ENCODE measurements around the gene XYLB.

The XYLB gene

DNA sequence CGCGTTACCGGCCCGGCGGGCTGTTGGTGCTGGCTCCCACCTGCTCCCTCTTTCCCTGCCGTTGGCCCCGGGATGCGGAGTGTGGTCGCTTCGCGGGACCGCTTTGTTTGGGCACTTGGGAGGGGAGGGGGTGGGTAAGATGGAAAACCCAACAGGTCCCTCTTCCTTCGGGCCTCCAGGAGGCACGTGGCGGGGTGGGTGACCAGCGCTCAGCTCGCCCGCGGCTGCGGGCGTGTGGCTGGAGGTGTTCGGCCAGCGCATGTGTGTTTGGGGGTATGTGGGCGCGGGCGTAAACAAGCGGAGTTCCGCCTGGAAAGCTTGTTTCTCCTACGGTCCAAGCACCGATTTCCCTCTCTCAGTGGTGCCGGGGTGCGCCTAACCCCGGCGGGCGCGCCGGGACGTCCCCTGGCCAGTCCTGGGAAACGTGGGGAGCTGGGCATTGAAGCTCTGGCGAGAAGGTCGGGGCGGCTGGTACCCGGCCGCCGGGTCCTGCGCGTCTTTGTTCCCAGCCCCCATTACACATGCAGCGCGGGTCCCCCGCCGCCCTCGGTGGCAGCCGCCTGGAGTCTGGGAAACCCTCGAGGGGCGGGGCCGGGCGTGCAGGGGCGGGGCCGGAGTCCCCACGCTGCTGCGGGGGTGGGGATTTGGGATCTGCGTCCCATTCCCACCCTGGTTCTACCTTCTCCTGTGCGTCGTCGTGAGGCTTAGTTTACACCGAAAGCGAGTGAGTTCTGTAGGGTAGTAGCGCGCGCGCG lies 108.5 kb downstream of the XYLB start:
- DNase-seq (ENCODE audit: low spot score): peak; percentile 61

- DNase-seq (ENCODE audit: low spot score): no peak
Measured at GRCh38 chr3:38455639-38456430, 109.2 kb downstream of the XYLB start.

DNA sequence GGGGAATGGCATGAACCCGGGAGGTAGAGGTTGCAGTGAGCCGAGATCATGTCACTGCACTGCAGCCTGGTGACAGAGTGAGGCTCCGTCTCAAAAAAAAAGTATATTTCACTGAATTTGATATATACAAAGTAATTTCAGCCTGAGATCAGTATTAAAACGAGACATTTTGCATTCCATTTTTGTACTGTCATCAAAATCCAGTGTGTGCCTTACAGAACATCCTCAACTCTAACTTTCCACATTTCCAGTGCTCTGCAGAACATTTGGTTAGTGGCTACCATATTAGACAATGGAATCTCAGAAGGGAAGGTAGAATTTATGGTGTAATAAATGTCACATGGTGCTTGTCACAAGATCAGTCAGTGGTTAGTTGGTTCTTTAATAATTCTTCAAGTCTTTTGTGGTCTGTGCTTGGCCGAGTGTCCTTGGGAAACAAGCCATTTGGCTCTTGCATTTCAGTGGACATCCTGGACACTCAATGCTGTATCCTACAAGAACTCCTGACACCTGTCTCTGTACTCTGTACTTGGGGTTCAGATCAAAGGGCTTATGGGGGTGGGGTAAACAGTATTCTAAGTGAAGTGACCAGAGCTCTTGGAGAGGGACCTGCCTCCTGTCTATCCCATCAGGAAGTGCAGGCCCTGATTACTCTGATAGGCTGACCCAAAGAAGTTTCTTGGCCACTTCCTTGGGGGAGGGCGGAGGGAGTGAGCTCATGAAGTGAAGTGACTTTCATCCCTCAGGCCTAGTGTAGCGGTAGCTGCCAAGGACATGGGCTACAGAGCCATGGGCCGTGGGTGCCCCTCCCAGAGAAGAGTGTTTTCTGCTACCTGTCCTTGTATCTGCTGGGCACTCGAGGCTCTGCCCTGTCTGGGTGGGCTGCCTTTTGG lies 110.8 kb downstream of the XYLB start:
- DNase-seq (ENCODE audit: low spot score): no peak

- no peak for DNase-seq (ENCODE audit: low spot score)
Measured at GRCh38 chr3:38458796-38459498, 112.4 kb downstream of the XYLB start.

DNA sequence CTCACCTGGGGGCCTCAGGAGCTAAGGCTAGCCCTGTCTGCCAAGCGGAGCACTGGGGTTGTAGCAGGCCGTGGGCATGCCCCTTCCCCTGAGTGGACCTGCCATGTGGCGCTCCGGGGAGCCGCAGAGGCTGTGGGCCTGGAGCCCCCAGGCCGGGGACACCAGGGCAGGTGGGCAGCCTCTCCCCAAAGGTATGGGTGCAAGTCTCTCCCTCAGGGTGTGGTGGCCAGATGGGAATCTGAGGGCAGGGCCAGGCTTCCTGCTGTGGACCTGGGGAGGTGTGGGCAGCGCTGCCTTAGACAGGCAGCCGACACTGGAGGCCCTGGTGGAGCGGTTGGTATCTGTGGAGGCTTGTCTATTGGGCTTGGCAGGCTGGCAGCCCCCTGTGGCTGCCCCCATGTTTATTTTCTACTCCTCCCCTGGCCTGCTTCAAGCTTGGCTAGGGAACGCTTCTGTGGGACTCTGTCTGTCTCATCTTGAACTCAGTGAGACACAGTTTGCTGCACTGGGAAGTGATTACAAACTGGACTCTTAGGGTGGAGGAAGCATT lies 113.0 kb downstream of the XYLB start:
- DNase-seq (ENCODE audit: low spot score): no peak

DNA sequence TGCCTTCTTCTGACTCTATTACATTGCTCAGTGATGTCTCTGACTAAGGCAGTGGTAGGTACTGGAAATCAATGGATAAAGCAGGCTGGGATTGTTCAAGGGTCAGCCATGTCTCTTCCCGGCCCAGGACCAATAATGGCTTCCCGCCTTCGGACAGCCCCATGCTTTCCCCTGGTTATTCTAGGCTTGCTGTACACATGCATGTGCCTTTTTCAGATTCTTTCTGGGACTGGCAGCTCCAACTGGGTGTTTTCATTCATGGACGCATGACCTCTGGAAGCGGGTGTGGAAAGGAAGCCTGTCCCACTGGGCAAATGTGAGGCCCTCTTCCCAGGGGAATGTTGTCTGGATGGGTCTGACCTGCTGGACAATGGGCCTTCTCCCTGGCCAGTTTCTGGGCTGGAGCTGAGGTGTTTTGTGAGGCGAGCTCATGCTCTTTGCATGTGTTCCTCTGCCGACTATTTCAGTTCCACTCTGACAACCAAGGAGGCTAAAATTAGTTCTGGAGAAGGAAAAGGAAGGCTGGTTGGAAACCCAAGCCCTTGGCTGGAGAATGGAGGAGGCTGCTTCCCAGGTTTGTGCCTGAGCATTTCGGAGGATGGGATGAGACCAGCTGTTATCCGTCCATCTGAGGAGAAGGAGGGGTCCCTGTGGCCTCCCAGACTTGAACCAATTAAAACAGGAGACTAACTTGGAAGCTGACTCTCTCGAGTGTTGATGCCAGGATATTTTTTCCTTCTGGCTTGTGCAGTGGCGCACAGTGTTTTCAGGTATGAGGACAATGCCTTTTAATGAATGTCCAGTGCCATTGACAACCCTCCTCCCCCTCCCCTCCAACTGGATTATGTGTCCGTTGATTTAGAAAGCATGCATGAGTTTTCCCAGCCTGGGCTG lies 114.0 kb downstream of the XYLB start:
- DNase-seq (ENCODE audit: low spot score): no peak
